HG03521 (cell line): ENCODE measurements around the gene TENT4B.

ENCODE experiments used
- ATAC-seq: cut with Tn5 transposase; IDR thresholded peaks from one replicate; pipeline ENCODE4 v1.9.1; 2021; ENCODE audit warnings: mild to moderate bottlenecking, moderate library complexity; ENCODE audit not compliant: unreplicated experiment

TENT4B gene

GRCh38 chr16:50254072-50254471 lies 101.0 kb downstream of the TENT4B start:
- ATAC-seq, result no peak

- ATAC-seq, result no peak
Measured at GRCh38 chr16:50255538-50255937, 102.4 kb downstream of the TENT4B start.

GRCh38 chr16:50256604-50257003 lies 103.5 kb downstream of the TENT4B start:
- no peak for ATAC-seq

- ATAC-seq, result no peak
Measured at GRCh38 chr16:50257876-50258275, 104.8 kb downstream of the TENT4B start.

- ATAC-seq, result no peak
Measured at GRCh38 chr16:50259334-50260205, 106.5 kb downstream of the TENT4B start.

- ATAC-seq, result no peak
Measured at GRCh38 chr16:50260206-50261159, 107.4 kb downstream of the TENT4B start.

GRCh38 chr16:50261160-50261706 lies 108.1 kb downstream of the TENT4B start:
- no peak for ATAC-seq

- no peak for ATAC-seq
Measured at GRCh38 chr16:50261707-50262235, 108.7 kb downstream of the TENT4B start.

GRCh38 chr16:50263060-50263909 lies 110.2 kb downstream of the TENT4B start:
- ATAC-seq, result no peak

- no peak for ATAC-seq
Measured at GRCh38 chr16:50263940-50264929, 111.1 kb downstream of the TENT4B start.

GRCh38 chr16:50265260-50265659 lies 112.2 kb downstream of the TENT4B start:
- no peak for ATAC-seq

- ATAC-seq, result no peak
Measured at GRCh38 chr16:50265716-50266336, 112.7 kb downstream of the TENT4B start.

- peak; percentile 82 for ATAC-seq
Measured at GRCh38 chr16:50266337-50267091, 113.4 kb downstream of the TENT4B start, which contains the start of gene ADCY7. TSS of gene ADCY7 (plus strand) at chr16:50266551. CDS start at chr16:50288180, 21,629 bp downstream.

GRCh38 chr16:50267151-50267631 lies 114.1 kb downstream of the TENT4B start:
- ATAC-seq, result no peak

- ATAC-seq, result no peak
Measured at GRCh38 chr16:50267651-50268050, 114.5 kb downstream of the TENT4B start.

GRCh38 chr16:50268352-50268751 lies 115.2 kb downstream of the TENT4B start:
- ATAC-seq, result no peak

GRCh38 chr16:50269061-50269705 lies 116.1 kb downstream of the TENT4B start:
- no peak for ATAC-seq
